ENCODE data around the gene FOXI1. TPM values are rescaled to one million over a fixed set of nuclear protein-coding genes. Genes with fewer than 3 reads are reported as not detected.

The FOXI1 gene
- under 1 TPM; 0.25 to 0.64 TPM for total RNA-seq

DNA sequence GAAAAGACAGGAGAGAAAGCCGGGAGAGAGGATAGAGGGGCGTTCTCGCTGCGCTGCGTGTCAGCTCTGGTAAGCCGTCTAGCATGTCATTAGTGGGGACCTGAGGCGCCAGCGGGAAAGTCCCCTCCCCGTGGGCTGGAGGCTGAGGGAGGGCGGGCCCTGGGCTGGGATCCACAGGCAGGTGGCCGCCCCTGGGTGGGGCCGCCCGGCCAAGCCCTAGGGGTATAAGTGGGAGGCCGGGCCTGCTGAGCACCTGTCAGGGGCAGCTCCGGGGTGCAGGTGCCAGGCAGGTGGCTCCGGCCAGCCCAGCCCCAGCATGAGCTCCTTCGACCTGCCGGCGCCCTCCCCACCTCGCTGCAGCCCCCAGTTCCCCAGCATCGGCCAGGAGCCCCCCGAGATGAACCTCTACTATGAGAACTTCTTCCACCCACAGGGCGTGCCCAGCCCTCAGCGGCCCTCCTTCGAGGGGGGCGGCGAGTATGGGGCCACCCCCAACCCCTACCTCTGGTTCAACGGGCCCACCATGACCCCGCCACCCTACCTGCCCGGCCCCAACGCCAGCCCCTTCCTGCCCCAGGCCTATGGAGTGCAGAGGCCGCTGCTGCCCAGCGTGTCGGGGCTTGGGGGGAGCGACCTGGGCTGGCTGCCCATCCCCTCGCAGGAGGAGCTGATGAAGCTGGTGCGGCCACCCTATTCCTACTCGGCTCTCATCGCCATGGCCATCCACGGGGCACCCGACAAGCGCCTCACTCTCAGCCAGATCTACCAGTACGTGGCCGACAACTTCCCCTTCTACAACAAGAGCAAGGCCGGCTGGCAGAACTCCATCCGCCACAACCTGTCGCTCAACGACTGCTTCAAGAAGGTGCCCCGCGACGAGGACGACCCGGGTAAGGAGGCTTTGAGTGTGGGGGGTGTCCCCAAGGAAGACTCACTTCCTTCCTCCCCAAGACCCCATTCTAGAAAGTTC is at the start of gene FOXI1:
Gene FOXI1 (plus strand): TSS at position 256 of the 970 bp plus-strand sequence. CDS start 61 bp downstream, at position 317.
- Mint-ChIP-seq H3K27ac (no peak within 1 kb of the TSS), H3K4me3 (no peak within 1 kb of the TSS), H3K9me3 (no peaks in the 10 kb centered on the region), H3K4me1 (ENCODE audit: low read depth in 2 of 2) (no peaks in the 10 kb centered on the region), H3K27me3 (peaks cover 8 to 10% of the 10 kb centered on the region in 2 donors), H3K36me3 (no peaks in the 10 kb centered on the region)
- DNase-seq (ENCODE audit: low spot score), result no peak
- peak; percentile 8 to 14 for ATAC-seq

DNA sequence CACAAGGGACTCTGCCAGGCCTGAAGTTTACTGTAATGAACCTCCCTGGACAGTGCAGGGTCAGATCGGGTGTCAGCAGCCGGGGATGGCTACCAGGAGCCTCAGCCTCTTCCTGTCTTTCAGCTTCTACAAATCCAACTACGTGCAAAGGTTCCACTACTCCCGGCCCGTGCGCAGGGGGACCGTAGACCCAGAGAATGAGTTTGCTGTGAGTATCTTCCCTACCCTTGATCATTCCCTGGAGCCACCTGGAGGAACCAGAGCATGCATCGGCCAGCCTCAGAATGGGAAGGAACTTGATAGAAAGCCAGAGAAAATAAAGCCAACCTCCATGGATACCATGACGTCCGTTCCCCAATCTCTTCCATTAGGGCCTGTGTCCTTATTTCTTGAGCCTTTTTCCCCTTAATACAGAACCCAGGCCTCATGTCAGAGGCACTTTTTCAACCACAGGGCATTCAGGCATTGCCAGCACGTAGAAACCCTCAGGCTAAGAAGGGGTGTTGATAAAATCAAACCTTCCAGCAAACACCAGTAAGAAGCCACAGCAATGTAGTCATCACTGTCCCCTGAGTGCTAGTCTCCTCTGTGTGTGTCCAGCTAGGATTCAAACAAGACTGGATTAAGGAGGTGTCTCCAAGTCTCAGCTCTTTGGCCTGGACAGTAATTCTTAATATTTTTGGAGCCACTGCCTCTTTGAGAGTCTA is 49.0 kb upstream of the FOXI1 start:
- H3K27ac Mint-ChIP-seq, result no peak overlapping the region
- no peaks in the 10 kb centered on the region for H3K27me3 Mint-ChIP-seq
- ATAC-seq (no peak), DNase-seq (ENCODE audit: low spot score) (no peak)
- no peak overlapping the region for H3K4me3 Mint-ChIP-seq
- no peaks in the 10 kb centered on the region for H3K9me3 Mint-ChIP-seq
- H3K36me3 Mint-ChIP-seq, result peaks cover 36% of the 10 kb centered on the region
- H3K4me1 Mint-ChIP-seq (ENCODE audit: low read depth in 2 of 2), result no peaks in the 10 kb centered on the region

- Mint-ChIP-seq H3K27me3 (no peaks in the 10 kb centered on the region), H3K27ac (no peak overlapping the region), H3K9me3 (no peaks in the 10 kb centered on the region), H3K36me3 (peaks cover 41% of the 10 kb centered on the region), H3K4me3 (no peak overlapping the region), H3K4me1 (ENCODE audit: low read depth in 2 of 2) (no peaks in the 10 kb centered on the region)
- DNase-seq (ENCODE audit: low spot score) (no peak), ATAC-seq (no peak)
These were observed 48.4 kb upstream of the FOXI1 start for GRCh38 chr5:170057311-170057710.

DNA sequence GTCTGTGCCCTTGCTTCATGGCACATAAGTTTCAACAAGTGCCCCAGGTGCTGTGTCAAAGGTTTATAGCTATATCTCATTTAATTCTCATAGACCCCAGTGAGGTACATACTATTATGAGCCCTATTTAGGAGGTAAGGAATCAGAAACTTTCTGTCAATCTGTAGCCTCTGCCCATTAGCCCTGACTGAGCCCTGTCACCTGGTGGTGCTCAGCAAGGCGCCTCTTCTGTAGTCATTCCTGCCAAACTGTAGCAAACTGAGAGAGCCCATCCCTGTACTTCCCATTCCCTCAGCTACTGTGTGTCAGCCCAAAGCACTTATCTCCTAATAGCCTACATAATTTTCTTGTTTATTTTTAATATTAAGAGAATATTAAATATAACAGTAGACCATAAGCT is 46.5 kb upstream of the FOXI1 start:
- H3K27ac Mint-ChIP-seq, result no peak overlapping the region
- no peaks in the 10 kb centered on the region for H3K9me3 Mint-ChIP-seq
- DNase-seq (ENCODE audit: low spot score) (no peak), ATAC-seq (no peak)
- H3K4me1 Mint-ChIP-seq (ENCODE audit: low read depth in 2 of 2), result no peaks in the 10 kb centered on the region
- no peaks in the 10 kb centered on the region for H3K27me3 Mint-ChIP-seq
- no peak overlapping the region for H3K4me3 Mint-ChIP-seq
- peaks cover 47% of the 10 kb centered on the region for H3K36me3 Mint-ChIP-seq

GRCh38 chr5:170067152-170067551 is 38.5 kb upstream of the FOXI1 start:
- no peaks in the 10 kb centered on the region for H3K9me3 Mint-ChIP-seq
- H3K36me3 Mint-ChIP-seq, result peaks cover 32% of the 10 kb centered on the region
- H3K4me3 Mint-ChIP-seq, result no peak overlapping the region
- no peak overlapping the region for H3K27ac Mint-ChIP-seq
- ATAC-seq (no peak), DNase-seq (ENCODE audit: low spot score) (no peak)
- peaks cover 0 to 3% of the 10 kb centered on the region in 2 donors for H3K4me1 Mint-ChIP-seq (ENCODE audit: low read depth in 2 of 2)
- no peaks in the 10 kb centered on the region for H3K27me3 Mint-ChIP-seq

- Mint-ChIP-seq H3K27ac (no peak overlapping the region), H3K36me3 (peaks cover 32% of the 10 kb centered on the region), H3K9me3 (no peaks in the 10 kb centered on the region), H3K27me3 (no peaks in the 10 kb centered on the region), H3K4me3 (no peak overlapping the region), H3K4me1 (ENCODE audit: low read depth in 2 of 2) (peaks cover 0 to 3% of the 10 kb centered on the region in 2 donors)
- DNase-seq (ENCODE audit: low spot score) (no peak), ATAC-seq (no peak)
These were observed 38.0 kb upstream of the FOXI1 start for GRCh38 chr5:170067574-170068170.

DNA sequence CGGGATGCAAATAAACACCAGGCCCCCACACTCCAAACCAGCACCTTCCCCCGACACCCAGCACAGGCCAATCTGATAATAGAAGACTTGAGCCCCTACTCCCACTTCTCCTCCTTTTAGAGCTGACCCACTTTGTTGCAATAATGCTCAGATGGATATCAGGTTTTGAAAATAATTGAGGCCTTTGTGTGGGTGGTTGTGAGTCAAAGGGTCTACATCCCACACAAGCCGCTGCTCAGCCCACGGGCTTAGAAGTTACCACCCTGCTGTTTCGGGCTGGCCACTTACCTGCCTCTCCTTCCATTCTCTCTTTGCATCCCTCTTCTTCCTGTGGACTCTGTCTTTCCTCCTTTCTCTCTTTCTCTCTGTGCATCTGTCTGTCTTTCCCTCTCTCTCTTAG is 36.2 kb upstream of the FOXI1 start:
- peaks cover 0 to 3% of the 10 kb centered on the region in 2 donors for H3K4me1 Mint-ChIP-seq (ENCODE audit: low read depth in 2 of 2)
- no peaks in the 10 kb centered on the region for H3K9me3 Mint-ChIP-seq
- H3K27me3 Mint-ChIP-seq, result no peaks in the 10 kb centered on the region
- ATAC-seq (no peak), DNase-seq (ENCODE audit: low spot score) (no peak)
- no peak overlapping the region for H3K4me3 Mint-ChIP-seq
- no peak overlapping the region for H3K27ac Mint-ChIP-seq
- peaks cover 23% of the 10 kb centered on the region for H3K36me3 Mint-ChIP-seq

- Mint-ChIP-seq H3K4me1 (ENCODE audit: low read depth in 2 of 2) (peaks cover 0 to 9% of the 10 kb centered on the region in 2 donors), H3K27me3 (no peaks in the 10 kb centered on the region), H3K4me3 (no peak overlapping the region), H3K9me3 (no peaks in the 10 kb centered on the region), H3K27ac (no peak overlapping the region), H3K36me3 (peaks cover 29% of the 10 kb centered on the region)
- DNase-seq (ENCODE audit: low spot score) (no peak), ATAC-seq (no peak)
These were observed 34.9 kb upstream of the FOXI1 start for GRCh38 chr5:170070556-170071412.

GRCh38 chr5:170071748-170072147 is 33.9 kb upstream of the FOXI1 start:
- DNase-seq (ENCODE audit: low spot score), result no peak
- no peak overlapping the region for H3K4me3 Mint-ChIP-seq
- no peaks in the 10 kb centered on the region for H3K27me3 Mint-ChIP-seq
- H3K4me1 Mint-ChIP-seq (ENCODE audit: low read depth in 2 of 2), result peaks cover 0 to 9% of the 10 kb centered on the region in 2 donors
- no peaks in the 10 kb centered on the region for H3K9me3 Mint-ChIP-seq
- H3K36me3 Mint-ChIP-seq, result peaks cover 30% of the 10 kb centered on the region
- ATAC-seq, result no peak
- no peak overlapping the region for H3K27ac Mint-ChIP-seq

DNA sequence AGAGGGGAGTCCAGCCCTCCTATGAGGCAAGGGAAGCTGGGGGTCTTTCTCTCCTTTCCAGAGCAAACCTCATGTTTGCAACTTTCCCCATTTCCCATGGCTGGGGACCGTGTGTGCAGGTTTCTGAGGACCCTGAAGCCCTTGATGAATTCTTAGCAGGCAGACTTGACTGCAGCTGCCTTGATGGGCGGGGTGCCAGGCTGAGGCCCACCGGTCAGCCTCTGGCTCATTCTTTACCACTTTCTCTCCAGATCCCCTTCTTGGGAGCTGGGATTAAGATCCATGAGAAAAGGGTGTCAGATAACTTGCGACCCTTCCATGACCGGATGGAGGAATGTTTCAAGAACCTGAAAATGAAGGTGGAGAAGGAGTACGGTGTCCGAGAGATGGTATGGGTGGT is 30.0 kb upstream of the FOXI1 start:
- Mint-ChIP-seq H3K27me3 (no peaks in the 10 kb centered on the region), H3K4me1 (ENCODE audit: low read depth in 2 of 2) (peaks cover 0 to 9% of the 10 kb centered on the region in 2 donors), H3K9me3 (no peaks in the 10 kb centered on the region), H3K36me3 (peaks cover 37% of the 10 kb centered on the region), H3K27ac (peak overlapping the region in 1 of 2 donors; percentile 65), H3K4me3 (no peak overlapping the region)
- ATAC-seq (no peak), DNase-seq (ENCODE audit: low spot score) (no peak)

DNA sequence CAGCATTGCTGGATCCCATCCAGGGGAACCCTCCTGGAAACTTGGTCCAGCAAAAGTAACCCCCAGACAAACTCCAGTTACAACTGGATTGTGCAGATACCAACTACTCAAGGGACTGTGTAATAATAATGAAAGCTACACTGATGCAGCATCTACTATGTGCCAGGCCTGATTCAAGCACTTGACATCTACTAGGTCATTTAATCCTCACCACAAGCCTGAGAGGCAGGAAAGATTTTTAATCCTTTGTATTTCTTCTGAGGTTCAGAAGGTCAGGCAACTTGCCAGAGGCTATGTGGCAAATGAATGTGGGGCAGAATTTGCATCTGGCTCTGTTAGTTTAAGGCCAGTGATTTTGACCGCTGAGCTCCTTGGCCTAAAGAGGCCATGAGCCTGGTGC is 29.5 kb upstream of the FOXI1 start:
- Mint-ChIP-seq H3K36me3 (peaks cover 32% of the 10 kb centered on the region), H3K9me3 (no peaks in the 10 kb centered on the region), H3K4me3 (no peak overlapping the region), H3K4me1 (ENCODE audit: low read depth in 2 of 2) (peaks cover 0 to 9% of the 10 kb centered on the region in 2 donors), H3K27ac (no peak overlapping the region), H3K27me3 (no peaks in the 10 kb centered on the region)
- ATAC-seq, result no peak
- DNase-seq (ENCODE audit: low spot score), result no peak

GRCh38 chr5:170076739-170077138 is 29.0 kb upstream of the FOXI1 start:
- H3K4me3 Mint-ChIP-seq, result no peak overlapping the region
- DNase-seq (ENCODE audit: low spot score) (no peak), ATAC-seq (no peak)
- no peaks in the 10 kb centered on the region for H3K27me3 Mint-ChIP-seq
- H3K4me1 Mint-ChIP-seq (ENCODE audit: low read depth in 2 of 2), result peaks cover 0 to 9% of the 10 kb centered on the region in 2 donors
- no peak overlapping the region for H3K27ac Mint-ChIP-seq
- peaks cover 29% of the 10 kb centered on the region for H3K36me3 Mint-ChIP-seq
- H3K9me3 Mint-ChIP-seq, result no peaks in the 10 kb centered on the region

DNA sequence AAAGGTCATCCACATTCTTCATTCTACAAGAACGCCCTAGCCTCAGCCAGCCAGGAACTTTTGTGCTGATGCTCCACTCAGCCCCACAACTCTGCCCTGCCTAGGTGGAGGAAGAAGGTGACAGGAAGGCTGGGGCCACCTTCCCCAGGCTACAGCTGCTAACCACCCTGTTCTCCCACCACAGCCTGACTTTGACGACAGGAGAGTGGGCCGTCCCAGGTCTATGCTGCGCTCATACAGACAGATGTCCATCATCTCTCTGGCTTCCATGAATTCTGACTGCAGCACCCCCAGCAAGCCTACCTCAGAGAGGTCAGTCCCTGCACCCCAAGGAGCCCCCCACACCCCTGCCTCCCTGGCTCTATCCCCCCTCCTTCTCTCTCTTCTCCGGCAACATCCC is 28.2 kb upstream of the FOXI1 start:
- H3K36me3 Mint-ChIP-seq, result peaks cover 32% of the 10 kb centered on the region

More for the DNA sequence above, 28.2 kb upstream of the FOXI1 start:
- DNase-seq (ENCODE audit: low spot score) (no peak), ATAC-seq (no peak)
- Mint-ChIP-seq H3K4me1 (ENCODE audit: low read depth in 2 of 2) (peaks cover 0 to 9% of the 10 kb centered on the region in 2 donors), H3K9me3 (no peaks in the 10 kb centered on the region), H3K27ac (no peak overlapping the region), H3K27me3 (no peaks in the 10 kb centered on the region), H3K4me3 (no peak overlapping the region)

Data from natural killer cell treated with Interleukin-12 subunit alpha and Interleukin-12 subunit beta and Interleukin-15 and Interleukin-18, amount 100 ng/mL, for 72 hours (primary cell).